Osteoblast (primary cell): ENCODE results near the gene CHRD. TPM values are rescaled to one million over a fixed set of nuclear protein-coding genes. Genes with fewer than 3 reads are reported as not detected.

Experiments
- DNase-seq: peaks from one replicate; pipeline ENCODE4 v3.0.0; 2011; ENCODE audit warnings: low spot score, mixed read lengths; ENCODE audit not compliant: insufficient read length; ENCODE audit errors: missing footprints
- H2AFZ ChIP-seq: 2 replicates; pipeline ENCODE4 v1.6.0; 2011; ENCODE audit warnings: mild to moderate bottlenecking, low read length
- H3K27ac ChIP-seq: 2 replicates; pipeline ENCODE4 v1.5.1; 2011; ENCODE audit warnings: mild to moderate bottlenecking, low read depth, low read length, moderate library complexity
- H3K27me3 ChIP-seq: 2 replicates; pipeline ENCODE4 v1.6.0; 2012; ENCODE audit warnings: mild to moderate bottlenecking, control low read depth, inconsistent platforms, low read length, moderate library complexity; ENCODE audit not compliant: insufficient read depth
- H3K36me3 ChIP-seq: 2 replicates; pipeline ENCODE4 v1.5.1; 2011; ENCODE audit warnings: mild to moderate bottlenecking, low read length, control low read depth, moderate library complexity; ENCODE audit not compliant: insufficient read depth
- H3K4me1 ChIP-seq: 2 replicates; pipeline ENCODE4 v1.5.1; 2011; ENCODE audit warnings: mild to moderate bottlenecking, low read length, control low read depth, moderate library complexity; ENCODE audit not compliant: insufficient read depth
- H3K4me2 ChIP-seq: 2 replicates; pipeline ENCODE4 v1.6.0; 2011; ENCODE audit warnings: mild to moderate bottlenecking, low read length; ENCODE audit not compliant: insufficient read depth
- H3K4me3 ChIP-seq: fragments of 200-600 bp; sonication (generic); 3 replicates; pipeline ENCODE4 v1.5.1; 2012; ENCODE audit warnings: mild to moderate bottlenecking, low read length, inconsistent platforms; ENCODE audit not compliant: insufficient read depth
- H3K79me2 ChIP-seq: 2 replicates; pipeline ENCODE4 v1.6.0; 2012; ENCODE audit warnings: mild to moderate bottlenecking, low read length, control low read depth, inconsistent platforms; ENCODE audit not compliant: insufficient read depth
- H3K9me3 ChIP-seq: 2 replicates; pipeline ENCODE4 v1.5.1; 2011; ENCODE audit warnings: low read depth, low read length, control low read depth
- H4K20me1 ChIP-seq: 2 replicates; pipeline ENCODE4 v1.6.0; 2012; ENCODE audit warnings: mild to moderate bottlenecking, low read length, control low read depth; ENCODE audit not compliant: insufficient read depth
- CTCF ChIP-seq: IDR thresholded peaks from 2 replicates; pipeline ENCODE4 v1.5.1; 2011; ENCODE audit warnings: mild to moderate bottlenecking, low read depth, low read length, moderate library complexity; ENCODE audit errors: extremely low read depth
- total RNA-seq: library from RNA; depleted of rRNA; stranded (reverse); fragments of >200 nt; gene quantifications from 2 replicates; pipeline ENCODE4 v1.2.3, GENCODE V29; 2012

The CHRD gene
- 0.29 and 0.36 TPM in 2 replicates for total RNA-seq

GRCh38 chr3:184379358-184380184 lies at the start of gene CHRD:
TSS of gene CHRD (plus strand) at chr3:184380054. CDS start at chr3:184380319, 265 bp downstream.
- no peaks in the 10 kb centered on the region for H3K9me3 ChIP-seq
- H3K4me1 ChIP-seq, result no peaks in the 10 kb centered on the region
- no peaks in the 10 kb centered on the region for H3K79me2 ChIP-seq
- H2AFZ ChIP-seq, result no peak within 1 kb of the TSS
- H4K20me1 ChIP-seq, result no peaks in the 10 kb centered on the region
- peak within 1 kb of the TSS; percentile 19 for H3K4me3 ChIP-seq
- no peak within 1 kb of the TSS for H3K27ac ChIP-seq
- DNase-seq, result peak; percentile 83
- peak within 1 kb of the TSS; percentile 60 for H3K4me2 ChIP-seq
- peaks cover 67% of the 10 kb centered on the region for H3K27me3 ChIP-seq
- TF ChIP-seq CTCF, result no peak
- no peaks in the 10 kb centered on the region for H3K36me3 ChIP-seq

- Histone ChIP-seq H3K79me2 (peaks cover 67% of the 10 kb centered on the region), H3K4me2 (peak overlapping the region; percentile 4), H3K4me1 (peaks cover 43% of the 10 kb centered on the region), H3K4me3 (no peak overlapping the region), H2AFZ (no peak overlapping the region), H3K27me3 (no peaks in the 10 kb centered on the region), H3K36me3 (peaks cover 79% of the 10 kb centered on the region), H4K20me1 (peaks cover 48% of the 10 kb centered on the region), H3K9me3 (no peaks in the 10 kb centered on the region), H3K27ac (peak overlapping the region; percentile 97)
- DNase-seq, result peak; percentile 92
- TF ChIP-seq CTCF, result no peak
Observed at GRCh38 chr3:184332370-184333090, 47.3 kb upstream of the CHRD start.

GRCh38 chr3:184333190-184333589 lies 46.7 kb upstream of the CHRD start:
- no peak for TF ChIP-seq CTCF
- H4K20me1 ChIP-seq, result peaks cover 49% of the 10 kb centered on the region
- H3K4me2 ChIP-seq, result no peak overlapping the region
- no peak overlapping the region for H3K4me3 ChIP-seq
- H3K27ac ChIP-seq, result peak overlapping the region; percentile 97
- DNase-seq, result peak; percentile 10
- H2AFZ ChIP-seq, result no peak overlapping the region
- no peaks in the 10 kb centered on the region for H3K27me3 ChIP-seq
- peaks cover 50% of the 10 kb centered on the region for H3K4me1 ChIP-seq
- peaks cover 68% of the 10 kb centered on the region for H3K79me2 ChIP-seq
- no peaks in the 10 kb centered on the region for H3K9me3 ChIP-seq
- peaks cover 72% of the 10 kb centered on the region for H3K36me3 ChIP-seq

GRCh38 chr3:184333700-184334099 lies 46.2 kb upstream of the CHRD start:
- TF ChIP-seq CTCF, result no peak
- DNase-seq, result peak; percentile 65
- H3K4me2 ChIP-seq, result no peak overlapping the region
- no peaks in the 10 kb centered on the region for H3K27me3 ChIP-seq
- H3K9me3 ChIP-seq, result no peaks in the 10 kb centered on the region
- no peak overlapping the region for H3K4me3 ChIP-seq
- peaks cover 55% of the 10 kb centered on the region for H3K4me1 ChIP-seq
- peaks cover 44% of the 10 kb centered on the region for H4K20me1 ChIP-seq
- peaks cover 68% of the 10 kb centered on the region for H3K79me2 ChIP-seq
- peaks cover 67% of the 10 kb centered on the region for H3K36me3 ChIP-seq
- H3K27ac ChIP-seq, result peak overlapping the region; percentile 97
- no peak overlapping the region for H2AFZ ChIP-seq
